ENCODE results near the gene ACAP2. TPM values are rescaled to one million over a fixed set of nuclear protein-coding genes. Genes with fewer than 3 reads are reported as not detected.

Gene ACAP2
- total and polyA plus RNA-seq, 4 donors: 11.2 to 146 (median 38.7) TPM

DNA sequence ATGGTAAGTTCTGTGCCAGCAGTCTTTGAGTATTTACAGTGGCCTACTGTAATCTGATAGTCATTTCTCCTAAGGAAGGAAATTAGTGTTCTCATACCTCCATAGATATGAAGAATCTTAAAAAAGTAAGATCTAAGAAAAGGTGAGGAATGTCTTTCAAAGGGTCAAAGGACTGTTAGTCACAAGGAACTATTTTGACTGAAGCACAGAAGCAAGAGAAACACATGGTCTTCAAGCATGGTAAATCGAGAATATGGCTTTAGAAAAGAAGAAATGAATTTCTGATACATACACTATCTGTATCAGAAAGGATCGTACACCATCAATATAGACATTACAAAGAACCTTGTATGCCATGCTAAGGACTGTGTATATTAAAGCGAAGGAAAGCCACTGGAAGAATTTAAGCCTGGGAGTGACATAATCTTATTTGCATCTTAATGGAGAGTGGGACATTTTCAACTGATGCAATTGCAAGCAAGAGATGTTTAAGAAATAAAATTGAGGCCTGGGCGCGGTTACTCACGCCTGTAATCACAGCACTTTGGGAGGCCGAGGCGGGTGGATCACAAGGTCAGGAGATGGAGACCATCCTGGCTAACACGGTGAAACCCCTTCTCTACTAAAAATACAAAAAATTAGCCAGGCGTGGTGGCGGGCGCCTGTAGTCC is 5.5 kb upstream of the ACAP2 start:
- H3K36me3 ChIP-seq (ENCODE audit: control insufficient read depth in 4 of 4, insufficient read depth in 4 of 4, low read length in 4 of 4): no peaks in the 10 kb centered on the region
- no peaks in the 10 kb centered on the region for H3K9me3 ChIP-seq (ENCODE audit: control insufficient read depth in 4 of 4, insufficient read depth in 3 of 4, low read length in 3 of 4)
- no peak overlapping the region for H3K9ac ChIP-seq (ENCODE audit: insufficient read depth in 1 of 2, low read length in 2 of 2)
- H3K4me3 ChIP-seq: no peak overlapping the region
- no peak for DNase-seq
- no peaks in the 10 kb centered on the region for H3K27me3 ChIP-seq (ENCODE audit: control insufficient read depth in 3 of 3, insufficient read depth in 3 of 3, low read length in 2 of 3)
- TF ChIP-seq, protein P1, sequence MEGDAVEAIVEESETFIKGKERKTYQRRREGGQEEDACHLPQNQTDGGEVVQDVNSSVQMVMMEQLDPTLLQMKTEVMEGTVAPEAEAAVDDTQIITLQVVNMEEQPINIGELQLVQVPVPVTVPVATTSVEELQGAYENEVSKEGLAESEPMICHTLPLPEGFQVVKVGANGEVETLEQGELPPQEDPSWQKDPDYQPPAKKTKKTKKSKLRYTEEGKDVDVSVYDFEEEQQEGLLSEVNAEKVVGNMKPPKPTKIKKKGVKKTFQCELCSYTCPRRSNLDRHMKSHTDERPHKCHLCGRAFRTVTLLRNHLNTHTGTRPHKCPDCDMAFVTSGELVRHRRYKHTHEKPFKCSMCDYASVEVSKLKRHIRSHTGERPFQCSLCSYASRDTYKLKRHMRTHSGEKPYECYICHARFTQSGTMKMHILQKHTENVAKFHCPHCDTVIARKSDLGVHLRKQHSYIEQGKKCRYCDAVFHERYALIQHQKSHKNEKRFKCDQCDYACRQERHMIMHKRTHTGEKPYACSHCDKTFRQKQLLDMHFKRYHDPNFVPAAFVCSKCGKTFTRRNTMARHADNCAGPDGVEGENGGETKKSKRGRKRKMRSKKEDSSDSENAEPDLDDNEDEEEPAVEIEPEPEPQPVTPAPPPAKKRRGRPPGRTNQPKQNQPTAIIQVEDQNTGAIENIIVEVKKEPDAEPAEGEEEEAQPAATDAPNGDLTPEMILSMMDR (IDR thresholded peaks at IDR 0.05; ENCODE audit: control extremely low read depth, extremely low read depth): no peak
- H3K27ac ChIP-seq (ENCODE audit: low read depth in 1 of 2, low read length in 1 of 2): no peak overlapping the region
- 96% methylated on average over 9 to 10 of the region's 12 CpGs for WGBS, 2 donors
- no peak for ATAC-seq (ENCODE audit: insufficient read depth, low FRiP score)
- peaks cover 4 to 19% (median 9%) of the 10 kb centered on the region in 5 donors for H3K4me1 ChIP-seq (ENCODE audit: control insufficient read depth in 5 of 5, insufficient read depth in 5 of 5, low read length in 5 of 5)

DNA sequence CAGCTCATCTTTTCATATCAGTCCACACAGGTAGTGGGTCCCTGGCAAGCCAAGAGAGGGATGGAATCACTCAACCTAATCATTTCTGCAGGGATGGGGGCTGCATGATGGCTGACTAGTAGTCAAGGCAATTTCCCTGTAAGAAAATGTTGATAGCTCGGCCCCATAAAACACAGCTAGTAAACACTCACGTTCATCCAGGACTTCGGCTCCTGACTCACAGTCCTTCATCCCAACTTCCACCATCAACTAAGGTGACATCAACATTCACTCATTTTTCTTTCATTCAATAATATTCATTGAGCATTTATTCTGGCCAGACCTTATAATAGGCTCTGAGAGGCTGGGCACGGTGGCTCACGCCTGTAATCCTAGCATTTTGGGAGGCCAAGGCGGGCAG is 4.4 kb upstream of the ACAP2 start:
- Histone ChIP-seq H3K4me3 (no peak overlapping the region), H3K9me3 (ENCODE audit: control insufficient read depth in 4 of 4, insufficient read depth in 3 of 4, low read length in 3 of 4) (no peaks in the 10 kb centered on the region), H3K36me3 (ENCODE audit: control insufficient read depth in 4 of 4, insufficient read depth in 4 of 4, low read length in 4 of 4) (no peaks in the 10 kb centered on the region), H3K27me3 (ENCODE audit: control insufficient read depth in 3 of 3, insufficient read depth in 3 of 3, low read length in 2 of 3) (no peaks in the 10 kb centered on the region), H3K27ac (ENCODE audit: low read depth in 1 of 2, low read length in 1 of 2) (no peak overlapping the region), H3K9ac (ENCODE audit: insufficient read depth in 1 of 2, low read length in 2 of 2) (no peak overlapping the region), H3K4me1 (ENCODE audit: control insufficient read depth in 5 of 5, insufficient read depth in 5 of 5, low read length in 5 of 5) (peaks cover 4 to 20% (median 9%) of the 10 kb centered on the region in 5 donors)
- TF ChIP-seq, protein P1 (IDR thresholded peaks at IDR 0.05; ENCODE audit: control extremely low read depth, extremely low read depth): no peak
- DNase-seq (no peak), ATAC-seq (ENCODE audit: insufficient read depth, low FRiP score) (no peak)
- 97% methylated on average over 6 of the region's 6 CpGs for WGBS, 2 donors

DNA sequence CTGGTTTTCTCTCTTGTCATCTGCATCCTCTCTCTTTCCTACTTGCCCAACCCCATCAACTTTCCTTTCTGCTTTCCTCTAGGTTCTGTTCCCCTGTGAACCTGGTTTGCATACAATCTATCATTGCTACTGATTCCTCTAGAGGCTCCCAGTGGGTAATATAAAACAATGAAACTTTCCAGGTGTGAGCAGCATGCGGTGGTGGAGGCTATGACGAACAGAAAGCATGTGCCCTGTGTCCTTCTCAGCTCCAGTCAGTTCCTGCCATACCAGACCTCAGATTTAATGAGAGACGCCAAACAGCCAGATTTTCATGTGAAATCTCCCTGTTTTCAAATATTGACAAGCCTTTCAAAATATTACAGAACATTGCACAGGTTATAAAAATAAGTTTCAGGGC is 3.5 kb upstream of the ACAP2 start:
- Histone ChIP-seq H3K4me3 (no peak overlapping the region), H3K9me3 (ENCODE audit: control insufficient read depth in 4 of 4, insufficient read depth in 3 of 4, low read length in 3 of 4) (no peaks in the 10 kb centered on the region), H3K36me3 (ENCODE audit: control insufficient read depth in 4 of 4, insufficient read depth in 4 of 4, low read length in 4 of 4) (no peaks in the 10 kb centered on the region), H3K27me3 (ENCODE audit: control insufficient read depth in 3 of 3, insufficient read depth in 3 of 3, low read length in 2 of 3) (no peaks in the 10 kb centered on the region), H3K27ac (ENCODE audit: low read depth in 1 of 2, low read length in 1 of 2) (no peak overlapping the region), H3K4me1 (ENCODE audit: control insufficient read depth in 5 of 5, insufficient read depth in 5 of 5, low read length in 5 of 5) (peaks cover 4 to 20% (median 8%) of the 10 kb centered on the region in 5 donors), H3K9ac (ENCODE audit: insufficient read depth in 1 of 2, low read length in 2 of 2) (no peak overlapping the region)
- ATAC-seq (ENCODE audit: insufficient read depth, low FRiP score) (no peak), DNase-seq (no peak)
- TF ChIP-seq, protein P1 (IDR thresholded peaks at IDR 0.05; ENCODE audit: control extremely low read depth, extremely low read depth): no peak
- WGBS, 2 donors: 82 to 89% methylated on average over 3 of the region's 3 CpGs

DNA sequence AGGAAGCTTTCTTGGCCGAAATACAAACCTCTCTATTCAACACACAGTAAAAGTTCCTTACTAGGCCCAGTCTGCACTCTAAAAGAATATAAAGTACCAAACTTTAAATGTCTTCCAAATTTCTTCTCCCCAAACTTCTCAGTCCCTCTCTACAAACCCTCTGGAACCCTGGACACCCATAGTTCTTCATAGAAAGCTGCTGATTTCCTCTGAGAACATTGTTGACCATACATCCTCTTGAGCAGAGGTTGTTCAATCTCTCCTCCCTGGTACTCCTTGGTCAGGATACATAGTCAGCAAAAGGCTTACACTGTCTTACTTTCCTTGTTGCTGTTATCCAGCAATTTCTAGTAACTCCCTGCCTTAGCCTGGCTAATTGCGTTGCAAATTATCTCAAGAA is 3.1 kb upstream of the ACAP2 start:
- Histone ChIP-seq H3K36me3 (ENCODE audit: control insufficient read depth in 4 of 4, insufficient read depth in 4 of 4, low read length in 4 of 4) (no peaks in the 10 kb centered on the region), H3K9me3 (ENCODE audit: control insufficient read depth in 4 of 4, insufficient read depth in 3 of 4, low read length in 3 of 4) (no peaks in the 10 kb centered on the region), H3K27me3 (ENCODE audit: control insufficient read depth in 3 of 3, insufficient read depth in 3 of 3, low read length in 2 of 3) (no peaks in the 10 kb centered on the region), H3K27ac (ENCODE audit: low read depth in 1 of 2, low read length in 1 of 2) (no peak overlapping the region), H3K4me3 (no peak overlapping the region), H3K4me1 (ENCODE audit: control insufficient read depth in 5 of 5, insufficient read depth in 5 of 5, low read length in 5 of 5) (peaks cover 2 to 20% (median 5%) of the 10 kb centered on the region in 5 donors), H3K9ac (ENCODE audit: insufficient read depth in 1 of 2, low read length in 2 of 2) (no peak overlapping the region)
- 51 to 80% methylated on average over 2 of the region's 2 CpGs for WGBS, 2 donors
- TF ChIP-seq, protein P1 (IDR thresholded peaks at IDR 0.05; ENCODE audit: control extremely low read depth, extremely low read depth): no peak
- ATAC-seq (ENCODE audit: insufficient read depth, low FRiP score) (no peak), DNase-seq (no peak)
